Tibial nerve (tissue), 4 donors: ENCODE results near the gene DNAJC6.

ENCODE experiments used
- CTCF ChIP-seq, 5 experiments: fragments of 200-600 bp in 3 of 5; fragments of 450-650 bp in 2 of 5; sonication (generic) in 3 of 5; IDR thresholded peaks; one replicate each; pipeline ENCODE4 v1.5.1; 2016 to 2019; ENCODE audit warnings: antibody characterized with exemption in 5 of 5, mild to moderate bottlenecking in 3 of 5, moderate library complexity in 2 of 5
- EP300 ChIP-seq, 2 donors: sonication (generic); formaldehyde crosslinking; IDR thresholded peaks; one replicate each; pipeline ENCODE4 v1.6.1; 2017; ENCODE audit warnings: antibody characterized with exemption in 2 of 2, mild to moderate bottlenecking in 1 of 2

- TF ChIP-seq CTCF (IDR thresholded peaks at IDR 0.05), result no peak
- no peak for TF ChIP-seq EP300 (IDR thresholded peaks at IDR 0.05)
These were observed 100.0 kb downstream of the DNAJC6 start for GRCh38 chr1:65409314-65409713.
